Choroid plexus epithelial cell (primary cell): ENCODE measurements around the gene IL6.
"Not testable (repeated sequence)": the region's sequence is repeated elsewhere in the genome, so short reads cannot be mapped to it uniquely, and the experiment has no call there.

Experiments
- DNase-seq: peaks from one replicate; pipeline ENCODE4 v3.0.0-alpha.2; 2010; ENCODE audit warnings: low read depth
- H3K4me3 ChIP-seq: 2 replicates; pipeline ENCODE4 v1.5.1; 2011; ENCODE audit warnings: low read depth, mild to moderate bottlenecking, control low read depth, low read length, moderate library complexity
- TF ChIP-seq, protein P1 (sequence below): conservative IDR thresholded peaks from 2 replicates; pipeline ENCODE4 v1.5.1; 2011; ENCODE audit warnings: low read depth, mild to moderate bottlenecking, control low read depth, inconsistent platforms, low read length, moderate library complexity

Gene IL6

GRCh38 chr7:22759721-22760120 is 32.7 kb downstream of the IL6 start:
- TF ChIP-seq, protein P1, sequence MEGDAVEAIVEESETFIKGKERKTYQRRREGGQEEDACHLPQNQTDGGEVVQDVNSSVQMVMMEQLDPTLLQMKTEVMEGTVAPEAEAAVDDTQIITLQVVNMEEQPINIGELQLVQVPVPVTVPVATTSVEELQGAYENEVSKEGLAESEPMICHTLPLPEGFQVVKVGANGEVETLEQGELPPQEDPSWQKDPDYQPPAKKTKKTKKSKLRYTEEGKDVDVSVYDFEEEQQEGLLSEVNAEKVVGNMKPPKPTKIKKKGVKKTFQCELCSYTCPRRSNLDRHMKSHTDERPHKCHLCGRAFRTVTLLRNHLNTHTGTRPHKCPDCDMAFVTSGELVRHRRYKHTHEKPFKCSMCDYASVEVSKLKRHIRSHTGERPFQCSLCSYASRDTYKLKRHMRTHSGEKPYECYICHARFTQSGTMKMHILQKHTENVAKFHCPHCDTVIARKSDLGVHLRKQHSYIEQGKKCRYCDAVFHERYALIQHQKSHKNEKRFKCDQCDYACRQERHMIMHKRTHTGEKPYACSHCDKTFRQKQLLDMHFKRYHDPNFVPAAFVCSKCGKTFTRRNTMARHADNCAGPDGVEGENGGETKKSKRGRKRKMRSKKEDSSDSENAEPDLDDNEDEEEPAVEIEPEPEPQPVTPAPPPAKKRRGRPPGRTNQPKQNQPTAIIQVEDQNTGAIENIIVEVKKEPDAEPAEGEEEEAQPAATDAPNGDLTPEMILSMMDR: no peak
- H3K4me3 ChIP-seq: no peak overlapping the region
- peak; percentile 20 for DNase-seq

DNA sequence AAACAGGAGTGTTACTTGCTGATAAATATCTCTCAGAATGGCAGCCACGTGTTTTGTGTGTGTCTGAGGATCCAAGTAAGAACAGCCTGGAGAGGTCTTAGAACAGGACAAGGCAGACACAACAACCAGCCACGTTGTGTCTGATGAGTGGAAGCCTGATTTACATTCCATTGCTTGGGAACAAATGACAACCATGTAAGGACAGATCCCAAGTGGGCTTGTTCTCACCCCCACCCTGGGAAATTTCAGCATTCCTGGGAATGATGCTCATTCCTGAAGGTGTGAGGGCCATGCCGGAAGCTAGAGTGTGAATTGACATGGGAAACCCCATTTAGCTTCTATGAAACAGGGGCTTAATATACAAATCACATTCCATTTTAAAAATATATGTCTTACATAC is 35.9 kb downstream of the IL6 start:
- no peak overlapping the region for H3K4me3 ChIP-seq
- TF ChIP-seq, protein P1: no peak
- no peak for DNase-seq

DNA sequence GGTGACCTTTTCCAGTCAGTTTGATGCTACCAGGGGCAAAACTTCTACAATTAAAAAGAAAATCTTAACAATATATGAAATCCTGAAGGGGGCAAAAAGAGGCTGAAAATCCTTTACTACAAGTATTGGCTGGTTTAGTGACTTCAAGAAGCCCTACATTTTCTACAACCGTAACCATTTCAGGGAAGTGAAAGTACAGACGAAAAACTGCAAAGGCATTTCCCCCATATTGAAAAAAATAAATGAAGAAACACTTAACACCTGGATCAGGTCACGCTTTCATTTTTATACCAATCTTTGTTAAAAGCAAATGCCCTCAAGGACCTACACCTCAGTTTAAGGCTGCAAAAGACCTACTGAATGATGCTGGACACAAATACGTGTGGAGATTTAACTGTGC is 38.6 kb downstream of the IL6 start:
- H3K4me3 ChIP-seq: no peak overlapping the region
- DNase-seq: no peak
- TF ChIP-seq, protein P1: no peak

DNA sequence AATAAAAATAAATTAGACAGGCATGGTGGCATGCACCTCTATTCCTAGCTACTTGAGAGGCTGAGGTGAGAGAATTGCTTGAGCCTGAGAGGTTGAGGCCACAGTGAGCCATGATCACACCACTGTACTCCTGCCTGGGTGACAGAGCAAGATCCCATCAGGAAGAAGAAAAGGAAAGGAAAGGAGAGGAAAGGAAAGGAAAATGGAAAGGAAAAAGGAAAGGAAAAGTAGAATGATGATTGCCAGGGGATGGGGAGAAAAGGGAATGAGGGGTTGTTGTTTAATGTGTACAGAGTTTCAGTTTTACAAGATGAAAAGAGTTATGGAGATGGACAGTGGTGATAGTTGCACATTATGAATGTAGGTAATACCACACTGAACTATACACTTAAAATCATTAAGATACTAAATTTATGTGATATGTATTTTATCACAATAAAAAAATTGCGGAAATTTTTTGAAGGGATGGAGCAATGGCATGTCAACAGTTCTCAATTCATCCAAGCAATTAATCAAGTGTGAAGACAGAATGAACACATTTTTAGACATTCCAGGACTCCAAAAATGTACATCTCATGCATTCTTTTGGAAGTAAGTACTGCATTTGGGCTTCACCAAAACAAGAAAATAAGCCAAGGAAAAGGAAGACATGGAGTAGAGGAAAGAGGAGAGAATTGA is 44.3 kb downstream of the IL6 start:
- H3K4me3 ChIP-seq: no peak overlapping the region
- TF ChIP-seq, protein P1: no peak
- DNase-seq: no peak

DNA sequence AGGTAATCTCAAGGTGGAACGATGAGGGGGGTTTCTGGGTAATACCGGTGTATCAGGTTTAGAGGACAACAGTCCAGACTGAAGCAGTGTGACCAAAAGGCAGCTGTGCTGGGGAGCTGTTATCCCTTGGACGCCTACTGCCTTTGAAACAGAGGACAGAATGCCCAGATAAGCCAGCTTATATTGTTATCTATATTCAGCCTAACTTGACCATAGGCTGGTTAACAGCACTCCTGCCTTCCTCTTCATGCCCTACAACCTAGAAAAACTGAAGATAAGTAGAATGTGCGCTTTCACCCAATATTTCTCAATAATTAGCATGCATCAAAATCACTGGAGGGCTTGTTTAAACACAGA is 44.9 kb downstream of the IL6 start:
- TF ChIP-seq, protein P1: no peak
- no peak for DNase-seq
- H3K4me3 ChIP-seq: no peak overlapping the region

DNA sequence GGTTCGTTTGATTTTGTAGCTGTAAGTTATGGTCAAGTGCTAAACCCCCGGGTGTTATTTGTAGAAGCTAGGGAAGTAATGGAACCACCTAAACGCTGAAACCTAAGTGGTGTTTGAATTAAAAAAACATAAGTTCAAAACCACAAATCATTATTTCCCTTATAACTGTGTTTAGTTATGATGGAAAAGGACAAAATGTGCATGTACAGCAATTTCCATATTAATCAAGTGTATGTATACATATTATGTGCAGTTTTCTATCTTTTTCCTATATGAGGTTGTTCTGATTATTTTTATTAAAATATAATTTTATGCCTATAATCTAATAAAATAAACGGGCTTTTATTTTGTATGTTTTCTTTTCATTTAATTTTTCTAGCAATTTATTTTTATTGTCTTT is 45.9 kb downstream of the IL6 start:
- TF ChIP-seq, protein P1: no peak
- DNase-seq: no peak
- H3K4me3 ChIP-seq: no peak overlapping the region

DNA sequence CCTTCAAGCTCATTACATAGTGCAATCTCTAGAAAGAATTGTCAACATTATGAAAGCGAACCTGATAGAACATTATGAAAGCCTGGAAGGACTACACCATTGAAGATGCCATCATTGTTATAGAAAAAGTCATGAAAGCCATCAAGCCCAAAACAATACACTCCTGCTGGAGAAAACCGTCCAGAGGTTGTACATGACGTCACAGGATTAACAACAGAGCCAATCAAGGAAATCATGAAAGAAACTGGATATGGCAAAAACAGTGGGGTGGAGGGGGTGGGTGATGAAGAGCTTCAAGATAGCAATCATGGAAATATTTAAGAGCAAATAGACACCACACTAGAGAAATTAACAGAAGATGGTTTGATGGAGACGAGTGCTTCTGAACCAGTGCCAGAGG is 50.0 kb downstream of the IL6 start:
- TF ChIP-seq, protein P1: no peak
- no peak for DNase-seq
- H3K4me3 ChIP-seq: no peak overlapping the region

- DNase-seq, H3K4me3 ChIP-seq: not testable (repeated sequence)
These were observed 52.8 kb downstream of the IL6 start for GRCh38 chr7:22779730-22780323.
